Fibroblast of mammary gland (primary cell): ENCODE measurements around the gene ADGRD2.
"Not testable (repeated sequence)": the region's sequence is repeated elsewhere in the genome, so short reads cannot be mapped to it uniquely, and the experiment has no call there.

Experiments
- DNase-seq: peaks from one replicate; pipeline ENCODE4 v3.0.0-alpha.2; 2010; ENCODE audit warnings: low read depth
- H3K4me3 ChIP-seq: 2 replicates; pipeline ENCODE4 v1.5.1; 2011; ENCODE audit warnings: low read depth, mild to moderate bottlenecking, low read length, moderate library complexity; ENCODE audit not compliant: control insufficient read depth
- TF ChIP-seq, protein P1 (sequence below): conservative IDR thresholded peaks from 2 replicates; pipeline ENCODE4 v1.5.1; 2011; ENCODE audit warnings: low read depth, low read length, inconsistent platforms; ENCODE audit not compliant: control insufficient read depth, insufficient read depth

Gene ADGRD2

DNA sequence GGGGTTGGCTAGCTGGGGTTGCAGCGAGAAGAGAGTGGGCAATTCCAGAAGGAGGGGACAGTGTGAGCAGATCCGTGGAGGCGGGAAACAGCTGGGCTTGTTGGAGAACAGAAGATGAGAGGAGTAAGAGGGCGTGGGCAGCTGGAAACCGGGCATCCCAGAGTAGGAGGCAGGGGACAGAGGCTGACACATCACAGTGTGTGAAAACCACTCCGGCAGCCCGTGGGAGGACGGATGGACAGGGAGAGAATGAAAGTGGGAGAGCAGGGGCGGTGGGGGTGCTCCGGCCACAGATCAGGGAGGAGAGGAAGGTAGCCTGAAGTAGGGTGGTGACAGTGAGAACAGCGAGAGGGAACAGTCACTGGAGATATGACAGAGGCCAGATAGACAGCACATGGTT lies 26.7 kb upstream of the ADGRD2 start:
- H3K4me3 ChIP-seq: no peak overlapping the region
- no peak for DNase-seq
- TF ChIP-seq, protein P1, sequence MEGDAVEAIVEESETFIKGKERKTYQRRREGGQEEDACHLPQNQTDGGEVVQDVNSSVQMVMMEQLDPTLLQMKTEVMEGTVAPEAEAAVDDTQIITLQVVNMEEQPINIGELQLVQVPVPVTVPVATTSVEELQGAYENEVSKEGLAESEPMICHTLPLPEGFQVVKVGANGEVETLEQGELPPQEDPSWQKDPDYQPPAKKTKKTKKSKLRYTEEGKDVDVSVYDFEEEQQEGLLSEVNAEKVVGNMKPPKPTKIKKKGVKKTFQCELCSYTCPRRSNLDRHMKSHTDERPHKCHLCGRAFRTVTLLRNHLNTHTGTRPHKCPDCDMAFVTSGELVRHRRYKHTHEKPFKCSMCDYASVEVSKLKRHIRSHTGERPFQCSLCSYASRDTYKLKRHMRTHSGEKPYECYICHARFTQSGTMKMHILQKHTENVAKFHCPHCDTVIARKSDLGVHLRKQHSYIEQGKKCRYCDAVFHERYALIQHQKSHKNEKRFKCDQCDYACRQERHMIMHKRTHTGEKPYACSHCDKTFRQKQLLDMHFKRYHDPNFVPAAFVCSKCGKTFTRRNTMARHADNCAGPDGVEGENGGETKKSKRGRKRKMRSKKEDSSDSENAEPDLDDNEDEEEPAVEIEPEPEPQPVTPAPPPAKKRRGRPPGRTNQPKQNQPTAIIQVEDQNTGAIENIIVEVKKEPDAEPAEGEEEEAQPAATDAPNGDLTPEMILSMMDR: no peak

DNA sequence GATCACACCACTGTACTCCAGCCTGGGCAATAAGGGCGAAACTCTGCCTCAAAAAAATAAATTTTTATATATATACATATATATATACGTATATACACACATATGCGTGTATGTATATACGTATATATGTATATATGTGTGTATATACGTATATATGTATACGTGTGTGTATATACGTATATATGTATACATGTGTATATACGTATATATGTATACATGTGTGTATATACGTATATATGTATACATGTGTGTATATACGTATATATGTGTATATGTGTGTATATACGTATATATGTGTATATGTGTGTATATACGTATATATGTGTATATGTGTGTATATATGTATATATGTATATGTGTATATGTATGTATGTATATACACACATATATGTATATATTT lies 24.5 kb upstream of the ADGRD2 start:
- DNase-seq, H3K4me3 ChIP-seq: not testable (repeated sequence)

DNA sequence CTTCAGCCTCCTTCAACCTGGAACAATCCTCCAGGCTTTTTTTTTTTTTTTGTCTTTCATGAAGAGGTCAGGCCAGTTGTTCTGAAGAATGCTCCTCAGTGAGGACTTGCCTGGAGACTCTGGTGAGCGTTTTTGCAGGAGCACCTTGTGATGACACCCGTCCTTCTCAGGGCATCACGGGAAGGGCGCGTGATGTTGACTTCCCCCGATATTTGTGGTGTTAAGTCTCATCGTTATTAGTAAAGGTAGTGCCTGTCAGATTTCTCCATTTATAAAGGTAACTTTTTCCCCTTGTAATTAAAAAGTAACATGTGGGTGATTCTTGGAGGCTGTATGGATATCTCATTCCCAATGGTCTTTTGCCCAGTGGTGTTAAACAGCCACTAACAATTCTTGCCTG lies 23.9 kb upstream of the ADGRD2 start:
- TF ChIP-seq, protein P1: no peak
- H3K4me3 ChIP-seq: no peak overlapping the region
- DNase-seq: no peak

DNA sequence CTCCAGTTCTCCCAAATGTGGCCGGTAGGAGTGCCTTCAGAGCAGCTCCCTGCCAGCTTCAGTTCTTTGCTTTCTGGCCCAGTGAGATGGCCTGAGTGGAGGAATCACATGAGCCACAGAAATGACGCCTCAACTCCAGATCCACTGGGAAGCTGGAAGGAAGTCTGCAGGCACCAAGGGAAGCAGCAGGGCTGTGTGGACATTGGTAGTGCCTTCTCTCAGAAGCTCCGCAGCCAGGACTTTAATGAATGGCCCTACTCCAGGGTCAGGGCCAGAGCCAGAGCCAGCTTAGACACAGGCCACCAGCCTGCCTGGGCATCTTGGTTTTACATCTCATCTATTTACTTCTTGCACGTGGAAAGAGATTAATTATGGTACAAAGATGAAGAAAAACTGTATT lies 23.0 kb upstream of the ADGRD2 start:
- TF ChIP-seq, protein P1: no peak
- DNase-seq: no peak

DNA sequence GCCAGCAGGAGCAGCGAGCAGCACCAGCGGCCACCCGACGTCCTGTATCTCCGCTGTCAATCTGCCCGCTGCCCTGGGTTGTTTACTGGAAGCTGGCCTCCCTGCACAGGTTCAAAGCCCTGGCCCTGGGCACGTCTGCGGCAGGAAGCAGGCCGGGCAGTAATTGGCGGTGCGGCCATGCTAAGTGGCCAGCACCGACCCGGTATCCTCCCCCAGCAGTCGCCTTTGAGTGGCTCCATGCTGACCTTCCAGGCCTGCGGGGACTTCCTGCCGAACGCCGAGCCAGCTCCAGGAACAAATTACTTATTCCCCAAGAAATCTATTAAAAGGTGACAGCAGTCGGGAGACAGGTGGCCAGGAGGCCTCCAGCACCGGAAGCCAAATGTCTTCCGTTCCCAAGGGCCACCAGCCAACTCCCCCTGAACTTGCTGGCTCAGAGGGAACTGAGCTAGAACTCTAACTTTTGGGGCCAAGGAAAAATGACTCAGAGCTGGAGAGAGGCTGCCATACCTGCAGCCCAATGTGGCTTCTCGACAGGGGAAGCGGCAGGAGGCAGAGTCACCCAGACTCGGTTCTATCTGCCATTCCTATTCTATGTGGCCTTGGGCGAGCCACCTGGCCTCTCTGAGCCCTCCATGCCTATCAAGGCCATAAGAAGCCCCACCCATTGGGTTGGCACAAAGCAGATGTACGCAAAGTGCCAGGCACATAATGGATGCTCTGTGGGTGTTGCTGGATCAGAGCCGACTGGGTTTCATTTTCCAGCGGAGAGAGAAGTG lies 21.3 kb upstream of the ADGRD2 start:
- TF ChIP-seq, protein P1: no peak
- no peak overlapping the region for H3K4me3 ChIP-seq
- DNase-seq: no peak

More for the DNA sequence above, 23.0 kb upstream of the ADGRD2 start:
- no peak overlapping the region for H3K4me3 ChIP-seq

DNA sequence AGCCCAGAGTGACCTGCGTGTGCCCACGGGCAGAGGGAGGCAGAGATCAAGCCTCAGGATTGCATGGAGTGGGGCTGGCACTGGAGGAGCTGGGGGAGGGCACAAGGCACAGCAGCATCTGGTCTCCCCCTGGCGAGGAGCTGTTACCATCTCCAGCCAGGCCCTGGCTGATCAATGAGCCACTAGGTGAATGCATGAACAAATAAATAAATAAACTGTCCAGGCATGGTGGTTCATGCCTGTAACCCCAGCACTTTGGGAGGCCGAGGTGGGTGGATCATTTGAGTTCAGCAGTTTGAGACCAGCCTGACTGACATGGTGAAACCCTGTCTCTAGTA lies 20.8 kb upstream of the ADGRD2 start:
- TF ChIP-seq, protein P1: no peak
- no peak overlapping the region for H3K4me3 ChIP-seq
- DNase-seq: no peak

DNA sequence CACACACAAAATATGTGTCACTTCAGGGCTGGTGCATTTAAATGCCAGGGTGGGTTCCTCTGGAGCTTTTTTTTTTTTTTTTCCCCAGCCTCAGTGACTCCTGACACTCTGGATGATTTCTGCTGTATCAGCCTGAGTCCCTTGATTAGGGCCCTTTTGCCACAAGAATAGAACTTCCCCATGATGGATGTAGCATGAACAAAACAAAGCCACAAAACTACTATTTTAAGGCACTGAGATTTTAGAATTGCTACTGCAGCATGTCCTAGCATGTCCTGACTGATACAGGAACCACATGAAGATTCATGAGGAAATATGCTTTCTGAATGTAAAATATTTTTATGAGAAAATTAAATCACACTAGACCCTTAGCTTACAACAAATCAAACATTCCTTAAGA lies 13.9 kb upstream of the ADGRD2 start:
- no peak overlapping the region for H3K4me3 ChIP-seq
- TF ChIP-seq, protein P1: no peak
- DNase-seq: no peak
